Upper lobe of left lung (tissue), 6 donors: ENCODE measurements around the gene EYA3. TPM values are rescaled to one million over a fixed set of nuclear protein-coding genes. Genes with fewer than 3 reads are reported as not detected.
A peak's percentile ranks its signal among the peaks of the same experiment; 100 is the strongest.

Experiments
- ATAC-seq, 2 donors: fragments of 200-7000 bp; cut with Tn5 transposase; one replicate each; pipeline ENCODE4 v1.9.1; 2022; ENCODE audit warnings: mild to moderate bottlenecking in 2 of 2, moderate library complexity in 2 of 2; ENCODE audit not compliant: low FRiP score in 2 of 2
- DNase-seq, 2 donors: peaks; one replicate each; pipeline ENCODE4 v3.0.0-alpha.2; 2019 to 2020
- H3K27ac ChIP-seq, 4 donors: fragments of 200-600 bp; sonication (generic); one replicate each; pipeline ENCODE4 v1.5.1; 2016 to 2019
- H3K27me3 ChIP-seq, 4 donors: fragments of 200-600 bp; sonication (generic); one replicate each; pipeline ENCODE4 v1.5.1; 2017 to 2019
- H3K36me3 ChIP-seq, 4 donors: fragments of 200-600 bp; sonication (generic); one replicate each; pipeline ENCODE4 v1.5.1; 2016 to 2019
- H3K4me1 ChIP-seq, 4 donors: fragments of 200-600 bp; sonication (generic); one replicate each; pipeline ENCODE4 v1.5.1; 2018 to 2019
- H3K4me3 ChIP-seq, 4 donors: fragments of 200-600 bp; sonication (generic); one replicate each; pipeline ENCODE4 v1.5.1; 2017 to 2019; ENCODE audit warnings: mild to moderate bottlenecking in 2 of 4, moderate library complexity in 1 of 4
- H3K9me3 ChIP-seq, 4 donors: fragments of 200-600 bp; sonication (generic); one replicate each; pipeline ENCODE4 v1.5.1; 2018 to 2019
- CTCF ChIP-seq, 6 experiments: fragments of 450-650 bp in 4 of 6; fragments of 200-600 bp in 2 of 6; sonication (generic) in 2 of 6; IDR thresholded peaks; one replicate each; pipeline ENCODE4 v1.5.1; 2016 to 2019; ENCODE audit warnings: antibody characterized with exemption in 6 of 6
- EP300 ChIP-seq, 4 donors: sonication (generic); formaldehyde crosslinking; IDR thresholded peaks; one replicate each; pipeline ENCODE4 v1.5.1; 2017; ENCODE audit warnings: antibody characterized with exemption in 4 of 4, control low read depth in 2 of 4
- POLR2A ChIP-seq, 4 donors: fragments of 450-650 bp; IDR thresholded peaks; one replicate each; pipeline ENCODE4 v1.5.1; 2016 to 2017; ENCODE audit warnings: antibody characterized with exemption in 4 of 4, mild to moderate bottlenecking in 2 of 4
- POLR2AphosphoS5 ChIP-seq, 2 donors: sonication (generic); formaldehyde crosslinking; IDR thresholded peaks; one replicate each; pipeline ENCODE4 v1.5.1; 2017; ENCODE audit warnings: antibody characterized with exemption in 2 of 2
- WGBS, 2 donors: methylation state at CpG; one replicate each; pipeline ENCODE4 v1.1.5; 2017 to 2018; 5-methylcytosine and 5-hydroxymethylcytosine counted together
- total RNA-seq, 6 donors: library from RNA; depleted of rRNA in 4 of 6; stranded (reverse); fragments of >200 nt in 4 of 6; gene quantifications; one replicate each; pipeline versions ENCODE4 v1.1.0 to v1.2.1, GENCODE V29; 2016 to 2021
- donor health status: DM: no; HTN: no; CAD: no; lungs with moderate emphysema.
- donor health status: DM: no; HTN: yes; CAD: no; lungs with severe emphysema.

Gene EYA3
- total RNA-seq, 6 donors from 2014 or later = 15.9 to 23.4 (median 22.0) TPM

- TF ChIP-seq EP300 (IDR thresholded peaks at IDR 0.05) (no peak), POLR2A (IDR thresholded peaks at IDR 0.05) (no peak), CTCF (IDR thresholded peaks at IDR 0.05) (no peak), POLR2AphosphoS5 (IDR thresholded peaks at IDR 0.05) (no peak)
- Histone ChIP-seq H3K9me3 (no peaks in the 10 kb centered on the region), H3K27ac (no peak overlapping the region), H3K4me1 (peaks cover 6 to 34% (median 12%) of the 10 kb centered on the region in 4 donors), H3K4me3 (no peak overlapping the region), H3K27me3 (no peaks in the 10 kb centered on the region), H3K36me3 (peaks cover 0 to 9% (median 6%) of the 10 kb centered on the region in 4 donors)
- ATAC-seq = no peak
- 66 to 73% methylated on average over 7 of the region's 7 CpGs for WGBS, 2 donors
- DNase-seq = peak in 1 of 2 donors; percentile 54
Observed at GRCh38 chr1:28062806-28063205, 25.6 kb downstream of the EYA3 start.

- no peak overlapping the region for H3K4me3 ChIP-seq
- ATAC-seq = no peak
- TF ChIP-seq POLR2AphosphoS5 (IDR thresholded peaks at IDR 0.05) = no peak
- TF ChIP-seq CTCF (IDR thresholded peaks at IDR 0.05) = no peak
- no peak for TF ChIP-seq EP300 (IDR thresholded peaks at IDR 0.05)
- no peak for TF ChIP-seq POLR2A (IDR thresholded peaks at IDR 0.05)
- H3K9me3 ChIP-seq = no peaks in the 10 kb centered on the region
- H3K27ac ChIP-seq = no peak overlapping the region
- no peak for DNase-seq
- WGBS, 2 donors = 54 to 81% methylated on average over 6 to 8 of the region's 8 CpGs
- H3K36me3 ChIP-seq = peaks cover 0 to 4% (median 0%) of the 10 kb centered on the region in 4 donors
- H3K27me3 ChIP-seq = no peaks in the 10 kb centered on the region
- peaks cover 5 to 34% (median 22%) of the 10 kb centered on the region in 4 donors for H3K4me1 ChIP-seq
Observed at GRCh38 chr1:28058971-28059878, 29.2 kb downstream of the EYA3 start.

GRCh38 chr1:28058168-28058567 is 30.2 kb downstream of the EYA3 start:
- TF ChIP-seq POLR2A (IDR thresholded peaks at IDR 0.05) = no peak
- TF ChIP-seq EP300 (IDR thresholded peaks at IDR 0.05) = no peak
- TF ChIP-seq CTCF (IDR thresholded peaks at IDR 0.05) = no peak
- no peak for TF ChIP-seq POLR2AphosphoS5 (IDR thresholded peaks at IDR 0.05)
- ATAC-seq (no peak), DNase-seq (no peak)
- H3K4me3 ChIP-seq = no peak overlapping the region
- H3K9me3 ChIP-seq = no peaks in the 10 kb centered on the region
- peaks cover 0 to 4% (median 0%) of the 10 kb centered on the region in 4 donors for H3K36me3 ChIP-seq
- H3K27ac ChIP-seq = no peak overlapping the region
- peaks cover 5 to 42% (median 22%) of the 10 kb centered on the region in 4 donors for H3K4me1 ChIP-seq
- WGBS, 2 donors = 74 to 77% methylated on average over 4 of the region's 4 CpGs
- H3K27me3 ChIP-seq = no peaks in the 10 kb centered on the region

GRCh38 chr1:28056129-28056925 is 32.1 kb downstream of the EYA3 start:
- Histone ChIP-seq H3K27ac (peak overlapping the region; percentile 23 to 63 (median 42)), H3K4me1 (peaks cover 5 to 42% (median 22%) of the 10 kb centered on the region in 4 donors), H3K9me3 (no peaks in the 10 kb centered on the region), H3K36me3 (peaks cover 0 to 4% (median 0%) of the 10 kb centered on the region in 4 donors), H3K27me3 (no peaks in the 10 kb centered on the region), H3K4me3 (no peak overlapping the region)
- TF ChIP-seq EP300 (IDR thresholded peaks at IDR 0.05) (peak in 1 of 4 donors; percentile 51), CTCF (IDR thresholded peaks at IDR 0.05) (no peak), POLR2A (IDR thresholded peaks at IDR 0.05) (no peak), POLR2AphosphoS5 (IDR thresholded peaks at IDR 0.05) (peak in 1 of 2 donors; percentile 28)
- peak; percentile 61 to 62 for ATAC-seq
- DNase-seq = peak in 1 of 2 donors; percentile 78
- 12 to 24% methylated on average over 4 of the region's 4 CpGs for WGBS, 2 donors
